SK-N-SH treated with all-trans-retinoic acid at 6 μM for 48 hours (cell line): ENCODE data around the gene TAL2.

ENCODE experiments used
- ARNTL ChIP-seq: fragments of 450-650 bp; formaldehyde crosslinking; IDR thresholded peaks from 2 replicates; pipeline ENCODE4 v1.5.0; 2020; ENCODE audit warnings: low read depth, mild to moderate bottlenecking, moderate library complexity, borderline replicate concordance
- CREB5 ChIP-seq: fragments of 250-450 bp; sonication (Bioruptor Pico); IDR thresholded peaks from 2 replicates; pipeline ENCODE4 v1.5.1; 2020; ENCODE audit warnings: low read depth, mild to moderate bottlenecking, moderate library complexity
- CSDC2 ChIP-seq: fragments of 250-450 bp; sonication (Bioruptor Pico); IDR thresholded peaks from 2 replicates; pipeline ENCODE4 v1.5.0; 2020; ENCODE audit warnings: mild to moderate bottlenecking, moderate library complexity
- CSRNP3 ChIP-seq: fragments of 250-450 bp; sonication (Bioruptor Pico); IDR thresholded peaks from 2 replicates; pipeline ENCODE4 v1.5.1; 2021; ENCODE audit warnings: mild to moderate bottlenecking, moderate library complexity
- ESRRG ChIP-seq: fragments of 250-450 bp; sonication (Bioruptor Pico); IDR thresholded peaks from 2 replicates; pipeline ENCODE4 v1.6.1; 2021; ENCODE audit warnings: mild to moderate bottlenecking
- GLIS3 ChIP-seq: fragments of 250-450 bp; sonication (Bioruptor Pico); IDR thresholded peaks from 2 replicates; pipeline ENCODE4 v1.5.0; 2020; ENCODE audit warnings: mild to moderate bottlenecking, moderate library complexity
- PATZ1 ChIP-seq: fragments of 250-450 bp; sonication (Bioruptor Pico); IDR thresholded peaks from 2 replicates; pipeline ENCODE4 v1.8.0; 2020; ENCODE audit warnings: mild to moderate bottlenecking, moderate library complexity, borderline replicate concordance
- PPARA ChIP-seq: fragments of 250-450 bp; sonication (Bioruptor Pico); IDR thresholded peaks from 2 replicates; pipeline ENCODE4 v1.5.0; 2020; ENCODE audit warnings: mild to moderate bottlenecking, borderline replicate concordance
- RARB ChIP-seq: fragments of 250-450 bp; sonication (Bioruptor Pico); IDR thresholded peaks from 2 replicates; pipeline ENCODE4 v1.8.0; 2021; ENCODE audit warnings: mild to moderate bottlenecking, moderate library complexity
- ZFP3 ChIP-seq: fragments of 250-450 bp; sonication (Bioruptor Pico); IDR thresholded peaks from 2 replicates; pipeline ENCODE4 v1.5.0; 2020; ENCODE audit warnings: mild to moderate bottlenecking, moderate library complexity
- ZFP30 ChIP-seq: fragments of 450-650 bp; formaldehyde crosslinking; IDR thresholded peaks from 2 replicates; pipeline ENCODE4 v1.5.0; 2022; ENCODE audit warnings: mild to moderate bottlenecking, moderate library complexity
- ZNF565 ChIP-seq: fragments of 450-650 bp; formaldehyde crosslinking; conservative IDR thresholded peaks from 2 replicates; pipeline ENCODE4 v1.5.0; 2020; ENCODE audit warnings: low read depth, mild to moderate bottlenecking, moderate library complexity
- ZNF8 ChIP-seq: fragments of 450-650 bp; formaldehyde crosslinking; IDR thresholded peaks from 2 replicates; pipeline ENCODE4 v1.5.0; 2020; ENCODE audit warnings: mild to moderate bottlenecking, moderate library complexity

GRCh38 chr9:105670315-105670714, 8.1 kb downstream of the TAL2 start:
- TF ChIP-seq RARB (CRISPR knock-in tag) (no peak), PATZ1 (no peak), ZNF8 (CRISPR knock-in tag) (no peak), ARNTL (no peak), ZFP30 (CRISPR knock-in tag) (no peak), CREB5 (no peak), CSRNP3 (CRISPR knock-in tag) (no peak), ESRRG (no peak), PPARA (CRISPR knock-in tag) (no peak), ZNF565 (CRISPR knock-in tag) (no peak), GLIS3 (no peak), ZFP3 (CRISPR knock-in tag) (no peak), CSDC2 (CRISPR knock-in tag) (no peak)
